ENCODE results near the gene MED15. TPM values are rescaled to one million over a fixed set of nuclear protein-coding genes. Genes with fewer than 3 reads are reported as not detected.

Gene MED15
- total and polyA plus RNA-seq, 2 of the 4 experiments (the other 2 are of a cell fraction), result 19.0 to 68.8 TPM

DNA sequence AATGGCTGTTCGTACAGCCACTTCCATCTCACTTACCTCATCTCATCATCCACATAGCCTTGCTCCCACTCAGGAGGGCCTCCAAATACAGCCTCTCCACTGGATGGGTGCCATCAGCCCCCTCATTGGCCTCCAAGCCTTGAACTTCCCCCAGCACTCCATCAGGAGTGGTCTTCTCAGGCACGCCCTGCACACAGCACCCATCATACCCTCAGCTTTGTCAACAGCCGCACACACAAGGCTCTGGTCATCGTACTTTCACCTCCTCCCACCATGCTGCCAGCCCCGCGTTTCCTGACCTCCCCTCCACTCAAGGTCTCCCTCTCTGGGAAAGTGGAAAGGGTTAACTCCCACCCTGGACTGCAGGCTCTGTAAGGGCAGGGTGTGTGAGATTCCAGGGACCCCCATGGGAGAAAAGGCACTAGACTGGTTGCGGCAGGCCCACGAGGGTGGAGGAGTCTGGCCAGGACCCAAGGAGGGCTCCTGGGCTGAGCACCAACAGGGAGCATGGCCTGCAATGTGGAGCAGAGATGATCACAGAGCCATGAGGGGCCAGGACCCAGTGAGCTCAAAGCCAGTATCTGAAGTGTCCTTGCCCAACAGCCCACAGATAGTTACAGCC lies 48.8 kb upstream of the MED15 start:
- Histone ChIP-seq H2BK5ac (ENCODE audit: low read depth, low read length, poor library complexity, severe bottlenecking) (no peak overlapping the region), H3K14ac (replicated peaks; ENCODE audit: low read depth, low read length) (no peak overlapping the region), H3K9me3 (ENCODE audit: control insufficient read depth, insufficient read depth, low read length) (no peaks in the 10 kb centered on the region), H2BK15ac (ENCODE audit: low read depth, low read length) (no peak overlapping the region), H3K27ac (ENCODE audit: insufficient read depth, low read length) (no peak overlapping the region), H4K5ac (ENCODE audit: low read depth, low read length) (no peak overlapping the region), H4K20me1 (ENCODE audit: insufficient read depth, low read length) (no peaks in the 10 kb centered on the region), H3K18ac (ENCODE audit: low read depth, low read length) (no peak overlapping the region), H2AK9ac (replicated peaks; ENCODE audit: low read depth, low read length, poor library complexity) (no peak overlapping the region), H2AFZ (replicated peaks; ENCODE audit: low read length, poor library complexity) (no peak overlapping the region), H3K4me1 (ENCODE audit: control insufficient read depth, insufficient read depth, low read length) (peaks cover 5% of the 10 kb centered on the region), H3K36me3 (ENCODE audit: control insufficient read depth, insufficient read depth, low read length) (peaks cover 25% of the 10 kb centered on the region), H3K4me2 (ENCODE audit: low read depth, low read length) (no peak overlapping the region), H3K4ac (ENCODE audit: low read depth, low read length) (no peak overlapping the region), H3K79me1 (ENCODE audit: low read depth in 1 of 2, low read length in 2 of 2) (peaks cover 0 to 14% of the 10 kb centered on the region in 2 experiments; a peak in 2 of 4 replicates), H3K9me1 (ENCODE audit: insufficient read depth, low read length) (no peaks in the 10 kb centered on the region), H3K4me3 (ENCODE audit: insufficient read depth, low read depth, low read length) (no peak overlapping the region), H3K56ac (ENCODE audit: extremely low read depth, insufficient read depth, low read length) (no peak overlapping the region), H3K23ac (ENCODE audit: low read depth, low read length) (no peak overlapping the region), H3K27me3 (ENCODE audit: control insufficient read depth, insufficient read depth, low read length) (no peaks in the 10 kb centered on the region), H2AK5ac (ENCODE audit: low read depth, low read length) (no peak overlapping the region), H2BK120ac (ENCODE audit: low read depth, low read length) (no peak overlapping the region), H2BK20ac (ENCODE audit: low read depth, low read length) (no peak overlapping the region), H3K9ac (ENCODE audit: low read depth, low read length) (no peak overlapping the region), H4K8ac (ENCODE audit: low read depth in 2 of 2, low read length in 2 of 2) (no peak overlapping the region), H4K91ac (ENCODE audit: insufficient read depth, low read depth, low read length) (no peak overlapping the region)
- dilution Hi-C loops (cut with HindIII; ENCODE audit: low sequenced_read_pairs, unreplicated experiment) (no loop called here), in situ Hi-C loops (cut with MboI; ENCODE audit: low sequenced_read_pairs) (loop anchor here (10.0 kb wide), 2 partner anchors 64 to 304 kb away; partner anchors contain the start of genes CCDC188 and ZNF74), intact Hi-C loops (cut with micrococcal nuclease) (loop anchor here (5.0 kb wide), 2 partner anchors 39 to 301 kb away; partner anchors contain the start of gene KLHL22)
- 93% methylated on average over 2 of the region's 8 CpGs; no CpG with 5 or more reads in 1 of the 2 experiments for WGBS, 2 experiments (ENCODE audit: extremely low coverage in 2 of 2, insufficient read length in 1 of 2)
- ChIA-PET CTCF (no interaction called here), POLR2A (ENCODE audit: unreplicated experiment) (no interaction called here)
- ATAC-seq (ENCODE audit: low read depth) (no peak), DNase-seq (no peak)
- no TSS peak for BruUV-seq (replicated peaks)
- TF ChIP-seq, protein P1, sequence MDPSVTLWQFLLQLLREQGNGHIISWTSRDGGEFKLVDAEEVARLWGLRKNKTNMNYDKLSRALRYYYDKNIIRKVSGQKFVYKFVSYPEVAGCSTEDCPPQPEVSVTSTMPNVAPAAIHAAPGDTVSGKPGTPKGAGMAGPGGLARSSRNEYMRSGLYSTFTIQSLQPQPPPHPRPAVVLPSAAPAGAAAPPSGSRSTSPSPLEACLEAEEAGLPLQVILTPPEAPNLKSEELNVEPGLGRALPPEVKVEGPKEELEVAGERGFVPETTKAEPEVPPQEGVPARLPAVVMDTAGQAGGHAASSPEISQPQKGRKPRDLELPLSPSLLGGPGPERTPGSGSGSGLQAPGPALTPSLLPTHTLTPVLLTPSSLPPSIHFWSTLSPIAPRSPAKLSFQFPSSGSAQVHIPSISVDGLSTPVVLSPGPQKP (IDR thresholded peaks at IDR 0.05; ENCODE audit: borderline replicate concordance, low read depth, low read length), result no peak
- TF ChIP-seq CHD1 (IDR thresholded peaks at IDR 0.05; ENCODE audit: low read depth, low read length) (no peak), RFX5 (IDR thresholded peaks at IDR 0.05; ENCODE audit: low read depth, low read length) (no peak), USF2 (IDR thresholded peaks at IDR 0.05; ENCODE audit: low read depth, low read length) (no peak), MAZ (IDR thresholded peaks at IDR 0.05; ENCODE audit: borderline replicate concordance, low read depth, low read length) (no peak), RCOR1 (IDR thresholded peaks at IDR 0.05; ENCODE audit: insufficient replicate concordance, low read length) (no peak), NFE2L2 (IDR thresholded peaks at IDR 0.05; ENCODE audit: low read depth, low read length) (no peak), CEBPB (IDR thresholded peaks at IDR 0.05; ENCODE audit: low read depth, low read length) (no peak), MAFK (IDR thresholded peaks at IDR 0.05; ENCODE audit: low read depth, low read length) (no peak), FOS (IDR thresholded peaks at IDR 0.05; ENCODE audit: low read depth, low read length) (no peak), RAD21 (IDR thresholded peaks at IDR 0.05; ENCODE audit: low read length) (no peak), SMC3 (IDR thresholded peaks at IDR 0.05; ENCODE audit: low read depth, low read length) (no peak)
- TF ChIP-seq, protein P2, sequence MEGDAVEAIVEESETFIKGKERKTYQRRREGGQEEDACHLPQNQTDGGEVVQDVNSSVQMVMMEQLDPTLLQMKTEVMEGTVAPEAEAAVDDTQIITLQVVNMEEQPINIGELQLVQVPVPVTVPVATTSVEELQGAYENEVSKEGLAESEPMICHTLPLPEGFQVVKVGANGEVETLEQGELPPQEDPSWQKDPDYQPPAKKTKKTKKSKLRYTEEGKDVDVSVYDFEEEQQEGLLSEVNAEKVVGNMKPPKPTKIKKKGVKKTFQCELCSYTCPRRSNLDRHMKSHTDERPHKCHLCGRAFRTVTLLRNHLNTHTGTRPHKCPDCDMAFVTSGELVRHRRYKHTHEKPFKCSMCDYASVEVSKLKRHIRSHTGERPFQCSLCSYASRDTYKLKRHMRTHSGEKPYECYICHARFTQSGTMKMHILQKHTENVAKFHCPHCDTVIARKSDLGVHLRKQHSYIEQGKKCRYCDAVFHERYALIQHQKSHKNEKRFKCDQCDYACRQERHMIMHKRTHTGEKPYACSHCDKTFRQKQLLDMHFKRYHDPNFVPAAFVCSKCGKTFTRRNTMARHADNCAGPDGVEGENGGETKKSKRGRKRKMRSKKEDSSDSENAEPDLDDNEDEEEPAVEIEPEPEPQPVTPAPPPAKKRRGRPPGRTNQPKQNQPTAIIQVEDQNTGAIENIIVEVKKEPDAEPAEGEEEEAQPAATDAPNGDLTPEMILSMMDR (conservative IDR thresholded peaks at IDR 0.05; ENCODE audit: low read depth, low read length), result no peak

Measured in IMR-90 (cell line).